HG02759 (cell line): ENCODE measurements around the gene PTPDC1.
"Not testable (repeated sequence)": the region's sequence is repeated elsewhere in the genome, so short reads cannot be mapped to it uniquely, and the experiment has no call there.

Experiments
- ATAC-seq: cut with Tn5 transposase; IDR thresholded peaks from one replicate; pipeline ENCODE4 v1.9.1; 2021; ENCODE audit warnings: mild to moderate bottlenecking, moderate library complexity; ENCODE audit not compliant: unreplicated experiment

Gene PTPDC1

GRCh38 chr9:94094219-94095145 lies 10.2 kb downstream of the PTPDC1 start:
- ATAC-seq: not testable (repeated sequence)

- no peak for ATAC-seq
These were observed 12.7 kb downstream of the PTPDC1 start for GRCh38 chr9:94096819-94097577.

- no peak for ATAC-seq
These were observed 13.6 kb downstream of the PTPDC1 start for GRCh38 chr9:94097788-94098414.

- ATAC-seq: no peak
These were observed 16.1 kb downstream of the PTPDC1 start for GRCh38 chr9:94100152-94100879.

GRCh38 chr9:94101162-94101853 lies 17.0 kb downstream of the PTPDC1 start:
- ATAC-seq: no peak

GRCh38 chr9:94108584-94108983 lies 24.3 kb downstream of the PTPDC1 start:
- ATAC-seq: no peak

GRCh38 chr9:94110821-94111252 lies 26.6 kb downstream of the PTPDC1 start:
- no peak for ATAC-seq

GRCh38 chr9:94111446-94111845 lies 27.2 kb downstream of the PTPDC1 start:
- ATAC-seq: no peak

- no peak for ATAC-seq
These were observed 28.6 kb downstream of the PTPDC1 start for GRCh38 chr9:94112716-94113465.

- ATAC-seq: not testable (repeated sequence)
These were observed 35.8 kb downstream of the PTPDC1 start for GRCh38 chr9:94120088-94120487.

GRCh38 chr9:94120854-94121376 lies 36.7 kb downstream of the PTPDC1 start:
- ATAC-seq: no peak

GRCh38 chr9:94126844-94127243 lies 42.6 kb downstream of the PTPDC1 start:
- no peak for ATAC-seq

GRCh38 chr9:94127806-94128205 lies 43.5 kb downstream of the PTPDC1 start:
- no peak for ATAC-seq

- ATAC-seq: no peak
These were observed 44.3 kb downstream of the PTPDC1 start for GRCh38 chr9:94128580-94128979.

- no peak for ATAC-seq
These were observed 50.4 kb downstream of the PTPDC1 start for GRCh38 chr9:94134629-94135028.

GRCh38 chr9:94135222-94135621 lies 51.0 kb downstream of the PTPDC1 start:
- ATAC-seq: no peak

GRCh38 chr9:94139672-94140417 lies 55.6 kb downstream of the PTPDC1 start:
- ATAC-seq: no peak

GRCh38 chr9:94140418-94140780 lies 56.1 kb downstream of the PTPDC1 start:
- no peak for ATAC-seq
